Bronchial epithelial cell (primary cell): ENCODE measurements around the gene TMEM207. TPM values are rescaled to one million over a fixed set of nuclear protein-coding genes. Genes with fewer than 3 reads are reported as not detected.
A peak's percentile ranks its signal among the peaks of the same experiment; 100 is the strongest.

Experiments used
- DNase-seq: peaks from one replicate; pipeline ENCODE4 v3.0.0-alpha.2; 2010; ENCODE audit warnings: low read depth
- FAIRE-seq: peaks from 2 replicates; lab custom pipeline; 2011; peaks lifted over from hg19 to GRCh38; lab: Jason Lieb, UNC
- H3K27me3 ChIP-seq: 2 replicates; pipeline ENCODE4 v1.5.1; 2011; ENCODE audit warnings: low read length; ENCODE audit not compliant: control insufficient read depth, insufficient read depth
- H3K36me3 ChIP-seq: 2 replicates; pipeline ENCODE4 v1.5.1; 2011; ENCODE audit warnings: low read length; ENCODE audit not compliant: control insufficient read depth, insufficient read depth
- H3K4me3 ChIP-seq: 2 replicates; pipeline ENCODE4 v1.5.1; 2011; ENCODE audit warnings: mild to moderate bottlenecking, low read depth, low read length, control low read depth
- CTCF ChIP-seq: IDR thresholded peaks from 2 replicates; pipeline ENCODE4 v1.5.1; 2011; ENCODE audit warnings: mild to moderate bottlenecking, moderate library complexity, low read length, control low read depth, inconsistent platforms; ENCODE audit not compliant: insufficient read depth, severe bottlenecking
- total RNA-seq: library from RNA; depleted of rRNA; stranded (reverse); fragments of >200 nt; gene quantifications from 2 replicates; pipeline ENCODE4 v1.2.1, GENCODE V29; 2014

The TMEM207 gene
- total RNA-seq, 1 donor from 2014 or later = not detected

DNA sequence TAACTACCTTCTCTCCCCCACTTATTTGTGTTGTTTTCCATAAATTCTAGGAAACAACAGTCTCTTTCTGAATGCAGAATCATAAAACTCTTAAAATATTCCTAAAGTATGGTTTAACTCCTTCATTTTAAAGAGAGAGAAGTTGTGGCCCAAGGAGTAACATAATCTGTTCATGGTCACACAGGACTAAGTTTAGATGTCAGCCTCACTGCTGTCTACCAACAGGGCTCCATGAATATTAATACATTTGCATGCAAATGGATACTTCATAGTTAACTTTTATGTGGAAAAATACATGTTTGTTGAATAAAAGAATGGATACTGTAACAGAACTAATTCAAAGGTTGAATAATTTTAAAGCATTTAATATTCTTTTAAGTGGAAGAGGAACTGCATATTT is 45.7 kb upstream of the TMEM207 start:
- FAIRE-seq (no peak), DNase-seq (no peak)
- Histone ChIP-seq H3K36me3 (no peaks in the 10 kb centered on the region), H3K27me3 (peaks cover 2% of the 10 kb centered on the region), H3K4me3 (no peak overlapping the region)
- no peak for TF ChIP-seq CTCF

GRCh38 chr3:190494907-190495306 is 45.2 kb upstream of the TMEM207 start:
- H3K4me3 ChIP-seq = no peak overlapping the region
- peaks cover 2% of the 10 kb centered on the region for H3K27me3 ChIP-seq
- TF ChIP-seq CTCF = no peak
- DNase-seq (no peak), FAIRE-seq (no peak)
- H3K36me3 ChIP-seq = no peaks in the 10 kb centered on the region

DNA sequence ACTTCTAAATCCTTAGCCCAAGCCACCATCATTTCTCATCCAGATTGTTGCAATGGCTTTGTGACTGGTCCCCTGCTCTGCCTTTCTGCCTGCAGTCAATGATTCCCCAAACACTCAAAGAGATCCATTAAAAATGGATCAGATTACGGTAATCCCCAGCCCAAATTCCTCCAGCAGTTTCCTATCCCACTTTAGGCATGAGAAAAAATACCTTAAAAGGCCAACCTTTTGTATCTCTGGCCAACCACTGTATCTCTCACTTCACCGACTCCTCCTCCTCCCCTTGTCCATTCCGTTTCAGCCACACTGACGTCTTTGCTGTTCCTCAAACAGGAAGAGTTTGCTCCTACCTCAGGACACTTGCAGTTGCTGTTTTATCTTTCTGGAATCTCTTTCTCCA is 43.3 kb upstream of the TMEM207 start:
- H3K27me3 ChIP-seq = peaks cover 2% of the 10 kb centered on the region
- no peak for DNase-seq
- TF ChIP-seq CTCF = no peak
- H3K36me3 ChIP-seq = no peaks in the 10 kb centered on the region
- no peak overlapping the region for H3K4me3 ChIP-seq
- FAIRE-seq = no peak

DNA sequence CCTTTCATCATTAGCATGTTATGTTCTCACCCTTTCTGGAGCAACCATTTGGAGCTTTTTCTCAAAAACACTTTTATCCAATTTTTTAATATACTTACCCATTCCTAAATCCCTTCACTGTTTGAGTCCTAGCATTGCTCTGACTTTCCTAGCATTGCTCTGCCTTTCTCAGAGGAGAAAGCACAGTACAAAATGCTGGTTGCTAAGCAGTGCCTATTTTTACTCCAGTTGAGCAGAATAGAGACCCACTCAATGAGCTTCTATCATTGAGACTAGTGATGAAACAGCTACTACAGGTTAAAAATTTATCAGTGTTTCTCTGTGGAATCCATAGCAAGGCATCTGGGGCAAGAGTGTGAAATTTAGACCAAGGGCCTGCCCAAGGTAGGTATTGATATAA is 42.4 kb upstream of the TMEM207 start:
- DNase-seq (no peak), FAIRE-seq (no peak)
- TF ChIP-seq CTCF = no peak
- no peak overlapping the region for H3K4me3 ChIP-seq
- no peaks in the 10 kb centered on the region for H3K36me3 ChIP-seq
- H3K27me3 ChIP-seq = no peaks in the 10 kb centered on the region

- Histone ChIP-seq H3K27me3 (no peaks in the 10 kb centered on the region), H3K4me3 (no peak overlapping the region), H3K36me3 (no peaks in the 10 kb centered on the region)
- FAIRE-seq = peak; percentile 18
- no peak for TF ChIP-seq CTCF
- DNase-seq = peak; percentile 82
Observed at GRCh38 chr3:190491533-190492054, 41.9 kb upstream of the TMEM207 start.
